Stimulated activated CD8-positive, alpha-beta memory T cell treated with anti-CD3 and anti-CD28 coated beads, Interleukin-4, amount 100 ng/mL, for 48 hours (primary cell): Measurements from ENCODE around the gene FHOD3.

Experiments used
- DNase-seq: peaks from one replicate; pipeline ENCODE4 v3.0.0-alpha.2; 2020

FHOD3 gene

DNA sequence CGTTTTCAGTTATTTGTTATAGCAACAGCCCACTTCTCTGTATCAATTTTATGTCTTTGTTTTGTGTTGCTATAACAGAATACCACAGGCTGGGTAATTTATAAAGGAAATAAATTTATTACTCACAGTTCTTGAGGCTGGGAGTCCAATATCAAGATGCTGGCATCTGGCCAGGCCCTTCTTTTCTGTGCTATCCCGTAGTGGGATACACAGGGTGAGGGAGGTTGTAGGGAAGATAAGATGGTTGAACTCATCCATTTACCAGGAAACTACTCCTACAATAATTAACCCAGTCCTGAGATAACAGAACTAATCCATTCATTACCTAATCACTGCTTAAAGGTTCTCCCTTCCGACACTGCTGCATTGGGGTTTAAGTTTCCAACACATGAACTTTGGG, 310.6 kb downstream of the FHOD3 start:
- DNase-seq, result no peak

DNA sequence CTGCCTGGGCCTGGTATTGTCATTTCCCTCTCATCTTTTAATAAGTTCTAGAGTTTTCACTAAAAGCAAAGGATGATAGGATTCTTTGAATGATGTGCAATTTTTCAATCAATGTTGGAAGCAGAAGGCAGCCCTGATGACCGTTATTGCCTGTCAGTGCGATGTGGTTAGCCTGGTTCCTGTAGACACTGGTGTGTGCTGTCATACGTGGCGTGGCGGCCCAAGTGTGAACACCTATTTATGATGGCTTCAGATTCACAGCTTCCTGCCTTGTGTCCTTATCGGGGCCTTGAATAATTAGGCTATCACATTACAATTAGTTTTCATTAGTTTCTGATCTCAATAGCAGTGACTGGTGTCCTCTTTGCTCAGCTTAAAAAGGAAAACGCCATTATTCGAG, 312.7 kb downstream of the FHOD3 start:
- DNase-seq, result no peak

GRCh38 chr18:36610661-36611060, 313.1 kb downstream of the FHOD3 start:
- DNase-seq, result no peak

DNA sequence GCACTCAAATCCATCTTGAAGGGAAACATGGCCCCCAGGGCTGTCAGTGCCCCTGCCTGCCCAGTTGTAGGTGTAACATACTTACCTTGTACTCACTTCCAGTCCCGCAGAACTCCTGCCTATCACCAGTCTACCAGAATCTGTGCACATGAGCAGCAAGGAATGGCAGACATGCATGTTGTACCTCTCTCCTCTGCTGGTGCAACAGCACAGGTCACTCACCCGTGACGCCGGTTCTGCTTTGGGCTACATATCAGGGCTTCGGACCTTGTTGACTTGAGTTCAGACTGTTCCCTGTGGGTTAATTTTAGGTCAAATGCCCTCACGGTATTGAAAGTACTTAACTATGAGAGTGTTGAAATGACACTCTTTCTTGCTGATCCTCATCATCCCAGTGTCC, 315.6 kb downstream of the FHOD3 start:
- no peak for DNase-seq

GRCh38 chr18:36613810-36614209, 316.3 kb downstream of the FHOD3 start:
- no peak for DNase-seq

GRCh38 chr18:36620788-36621187, 323.3 kb downstream of the FHOD3 start:
- no peak for DNase-seq

GRCh38 chr18:36622610-36623009, 325.1 kb downstream of the FHOD3 start:
- no peak for DNase-seq

GRCh38 chr18:36623091-36623490, 325.6 kb downstream of the FHOD3 start:
- DNase-seq, result no peak

GRCh38 chr18:36623681-36624190, 326.2 kb downstream of the FHOD3 start:
- no peak for DNase-seq

- no peak for DNase-seq
Observed at GRCh38 chr18:36624451-36625167, 327.1 kb downstream of the FHOD3 start.

DNA sequence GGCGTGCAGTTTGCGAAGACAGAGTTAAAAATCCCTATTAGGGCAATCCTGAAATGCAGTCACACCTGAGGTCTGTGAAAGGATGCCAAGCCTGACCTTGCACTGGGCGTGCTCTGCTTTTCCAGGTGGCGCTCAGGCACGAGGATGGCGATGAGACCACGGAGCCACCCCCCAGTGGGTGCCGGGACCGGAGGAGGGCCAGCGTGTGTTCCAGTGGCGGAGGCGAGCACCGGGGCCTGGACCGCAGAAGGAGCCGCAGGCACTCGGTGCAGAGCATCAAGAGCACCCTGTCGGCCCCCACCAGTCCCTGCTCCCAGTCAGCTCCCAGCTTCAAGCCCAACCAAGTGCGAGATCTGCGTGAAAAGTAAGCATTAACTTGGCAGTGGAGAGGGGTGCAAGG, 327.9 kb downstream of the FHOD3 start:
- DNase-seq, result no peak

- DNase-seq, result no peak
Observed at GRCh38 chr18:36627637-36628036, 330.1 kb downstream of the FHOD3 start.

DNA sequence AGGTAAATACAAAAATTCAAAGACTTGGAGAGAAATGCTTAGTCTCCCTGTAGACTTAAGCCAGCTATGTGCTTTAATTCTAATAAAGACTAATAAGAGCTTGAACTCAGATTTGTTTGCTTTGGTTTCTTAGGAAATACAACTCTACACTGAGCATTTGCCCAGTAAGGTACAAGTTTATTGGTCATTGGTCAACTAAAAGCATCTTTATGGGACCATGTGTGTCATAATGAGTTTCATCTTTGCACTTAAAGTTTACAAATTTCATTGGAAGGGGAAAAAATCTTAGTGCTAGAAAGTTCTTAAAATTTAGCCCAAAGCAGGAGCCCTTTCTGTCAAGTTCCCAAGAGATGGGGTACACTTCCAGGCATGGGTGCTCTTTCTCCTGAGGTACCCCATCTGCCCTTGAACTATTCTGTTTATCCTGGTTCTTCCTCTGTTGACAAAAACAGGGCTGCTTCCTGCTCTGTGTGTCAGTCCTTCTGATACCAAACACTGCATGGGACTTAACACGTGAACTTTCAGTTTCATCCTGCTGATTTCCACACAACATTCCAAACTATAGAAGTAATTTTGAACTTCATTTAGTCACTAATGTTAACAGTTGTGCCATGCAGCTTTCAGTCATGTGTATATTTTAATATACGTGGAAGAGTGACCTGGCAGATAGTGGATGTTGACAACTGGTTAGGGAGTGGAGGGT, 331.1 kb downstream of the FHOD3 start:
- no peak for DNase-seq

- DNase-seq, result no peak
Observed at GRCh38 chr18:36629138-36629530, 331.6 kb downstream of the FHOD3 start.

DNA sequence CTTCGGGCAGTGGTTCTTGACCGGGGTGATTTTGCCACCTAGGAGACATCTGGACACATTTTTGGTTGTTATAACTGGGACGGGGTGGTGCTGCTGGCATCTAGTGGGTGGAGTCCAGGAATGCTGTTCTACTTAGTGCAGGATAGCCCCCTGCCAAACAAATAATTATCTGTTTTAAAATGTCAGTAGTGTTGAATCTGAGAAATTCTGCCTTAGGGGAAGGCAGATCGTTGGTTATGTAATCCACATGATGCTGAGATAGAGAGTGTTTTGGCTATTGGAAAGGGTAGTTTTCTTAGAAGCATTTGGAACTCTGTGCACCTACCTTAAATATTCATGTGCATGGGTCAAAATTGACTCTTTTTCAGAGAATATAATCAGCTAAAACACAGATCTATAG, 332.3 kb downstream of the FHOD3 start:
- no peak for DNase-seq

- no peak for DNase-seq
Observed at GRCh38 chr18:36630917-36631316, 333.4 kb downstream of the FHOD3 start.

DNA sequence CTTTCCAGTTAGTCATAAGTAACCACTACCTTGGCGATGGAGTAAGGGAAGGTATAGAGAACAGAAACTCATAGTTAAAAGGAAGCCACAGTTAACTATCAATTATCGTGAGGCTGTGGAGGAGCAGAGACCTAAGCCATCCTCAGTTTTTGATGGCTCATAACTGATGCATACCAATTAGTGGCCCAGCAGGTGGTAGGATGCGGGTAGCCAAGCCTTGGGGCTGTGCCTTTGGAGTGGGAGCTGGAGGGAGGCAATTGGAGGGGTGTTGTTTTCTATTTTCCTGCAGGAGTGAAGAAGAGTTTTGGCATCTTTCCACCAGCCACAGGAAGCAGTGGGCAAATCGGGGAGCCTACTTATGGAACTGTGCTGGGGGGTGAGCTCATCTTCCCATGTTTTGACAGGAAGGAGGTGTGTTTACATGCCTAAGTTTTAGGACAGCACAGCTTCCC, 336.5 kb downstream of the FHOD3 start:
- DNase-seq, result no peak

DNA sequence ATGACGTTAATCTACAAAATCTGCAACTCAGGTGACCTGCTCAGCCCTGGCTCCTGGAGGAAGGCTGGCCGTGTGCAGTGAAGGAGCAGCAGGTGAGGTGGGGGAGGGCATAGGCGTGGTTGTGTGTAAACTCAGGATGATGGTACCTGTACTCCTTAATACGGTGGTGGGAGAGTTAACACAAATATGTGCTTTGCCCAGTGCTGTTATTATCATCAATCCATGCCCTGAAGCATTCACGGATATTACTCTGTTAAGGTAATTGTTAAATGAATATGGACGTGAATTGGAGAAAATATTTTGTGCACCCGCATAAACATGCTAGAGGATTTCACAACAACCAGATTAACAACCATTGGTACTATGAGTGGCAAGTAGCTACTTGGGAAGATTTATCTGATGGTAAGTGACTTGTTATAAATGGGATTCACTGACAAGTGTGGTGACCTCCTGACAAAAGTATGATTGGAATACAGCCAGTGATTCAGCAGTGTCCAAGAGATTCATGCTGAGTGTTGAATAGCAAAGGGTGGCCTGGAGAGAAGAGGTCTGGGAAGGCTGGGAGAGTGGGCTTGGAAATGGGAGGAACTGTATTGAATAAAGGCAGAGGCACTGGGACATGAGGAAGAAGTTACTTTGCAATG, 337.2 kb downstream of the FHOD3 start:
- no peak for DNase-seq

GRCh38 chr18:36635414-36636096, 338.0 kb downstream of the FHOD3 start:
- no peak for DNase-seq

DNA sequence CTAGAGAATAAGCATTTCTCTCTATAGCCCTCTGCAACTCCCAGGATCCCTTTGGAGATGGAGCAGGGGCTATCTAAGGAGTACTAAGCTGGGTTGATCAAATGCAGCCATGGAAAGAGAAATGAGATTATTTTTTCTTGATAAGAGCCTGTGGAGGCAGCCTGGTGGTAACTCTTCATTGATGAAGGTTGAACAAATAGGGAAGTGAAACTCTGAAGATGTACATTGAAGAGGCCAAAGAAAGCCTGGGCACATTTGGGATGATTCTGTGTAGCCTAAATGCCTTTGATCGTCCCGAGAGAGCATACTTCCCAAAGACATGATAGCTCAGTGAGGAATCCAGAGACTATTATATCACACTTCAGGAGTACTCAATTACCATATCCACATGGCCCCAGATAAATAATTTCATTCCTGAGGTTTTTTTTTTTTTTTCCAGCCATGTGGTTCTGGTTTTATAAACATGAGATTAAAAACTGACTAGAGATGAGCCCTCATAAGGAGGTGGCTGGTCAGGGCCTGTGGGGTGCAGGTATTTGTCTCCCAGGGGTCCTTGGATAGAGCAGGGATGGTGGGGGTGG, 338.8 kb downstream of the FHOD3 start:
- DNase-seq, result no peak

GRCh38 chr18:36638224-36638623, 340.7 kb downstream of the FHOD3 start:
- no peak for DNase-seq

DNA sequence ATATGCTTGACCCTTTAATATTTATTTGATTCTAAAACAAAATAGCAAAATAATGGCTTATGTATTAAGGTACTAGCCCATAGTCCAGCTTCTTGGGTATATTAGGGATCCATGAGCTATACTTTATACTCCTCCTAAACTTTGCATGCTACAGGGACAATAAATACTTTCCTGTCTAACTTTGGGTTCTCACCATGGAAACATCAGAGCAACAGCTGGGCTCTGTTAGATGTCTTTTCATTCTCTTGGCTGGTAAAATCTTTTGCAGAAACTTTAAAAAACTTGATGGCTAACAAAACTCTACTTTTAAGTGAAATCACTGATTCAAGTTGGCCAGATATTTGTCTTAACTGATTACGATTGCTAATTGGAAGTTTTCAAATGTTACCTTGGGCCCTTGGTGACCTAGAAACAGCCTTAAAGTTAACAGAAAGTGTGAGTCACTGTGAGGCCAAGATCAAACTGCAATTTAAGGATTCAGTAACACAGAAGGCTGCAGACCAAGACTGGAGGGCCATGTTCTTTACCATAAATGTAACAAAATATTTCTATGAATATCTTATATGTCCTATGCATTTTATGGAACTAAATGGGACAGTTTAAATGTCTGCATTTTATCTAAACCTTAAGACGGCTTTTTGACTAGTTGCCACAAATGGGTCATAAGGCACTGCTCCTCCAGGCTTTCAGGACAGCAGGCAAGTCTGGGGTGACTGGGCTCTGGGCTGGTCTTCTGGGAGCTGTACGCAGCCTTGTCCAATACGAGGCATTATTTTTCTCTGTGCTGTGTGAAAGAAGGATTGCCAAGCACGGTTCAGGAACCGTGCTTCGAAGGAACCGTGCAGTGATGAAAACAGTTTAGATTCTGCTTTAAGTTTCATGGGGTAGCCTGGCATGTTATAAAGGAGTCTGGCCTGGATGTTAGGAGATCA, 342.8 kb downstream of the FHOD3 start:
- DNase-seq, result no peak
